Panc1 (cell line): Measurements from ENCODE around the gene HES1.

Experiments used
- CTCF ChIP-seq: fragments of 450-650 bp; IDR thresholded peaks from 2 replicates; pipeline ENCODE4 v1.5.1; 2017; ENCODE audit warnings: mild to moderate bottlenecking
- POLR2AphosphoS5 ChIP-seq: IDR thresholded peaks from 2 replicates; pipeline ENCODE4 v1.6.1; 2012; ENCODE audit warnings: mild to moderate bottlenecking, low read depth, low read length, moderate library complexity
- REST ChIP-seq, 2 experiments: IDR thresholded peaks; 2 replicates each; pipeline ENCODE4 v1.6.1; 2011 to 2012; ENCODE audit warnings: low read depth in 2 of 2, control low read depth in 1 of 2, low read length in 1 of 2, mild to moderate bottlenecking in 1 of 2, moderate library complexity in 1 of 2; ENCODE audit not compliant: insufficient read depth in 1 of 2

GRCh38 chr3:194139071-194139813 lies 3.3 kb downstream of the HES1 start:
- no peak for TF ChIP-seq CTCF
- TF ChIP-seq REST (IDR thresholded peaks at IDR 0.05; ENCODE audit: insufficient read depth in 1 of 2, low read depth in 2 of 2, low read length in 1 of 2) = no peak
- peak; percentile 56 for TF ChIP-seq POLR2AphosphoS5
